Thymus (tissue), 11 donors: ENCODE data around the gene DEPDC4. TPM values are rescaled to one million over a fixed set of nuclear protein-coding genes. Genes with fewer than 3 reads are reported as not detected.
"Not testable (repeated sequence)": the region's sequence is repeated elsewhere in the genome, so short reads cannot be mapped to it uniquely, and the experiment has no call there.

Experiments used
- DNase-seq, 9 donors: peaks; one replicate each; pipeline ENCODE4 v3.0.0-alpha.2; 2013; ENCODE audit warnings: low spot score in 9 of 9, low read depth in 6 of 9, missing footprints in 1 of 9
- H3K27ac ChIP-seq, 2 donors: one replicate each; pipeline ENCODE4 v1.5.1; 2013; ENCODE audit warnings: control low read depth in 1 of 2, low read depth in 1 of 2, low read length in 1 of 2, mild to moderate bottlenecking in 1 of 2, moderate library complexity in 1 of 2
- H3K27me3 ChIP-seq, 2 donors: one replicate each; pipeline ENCODE4 v1.5.1; 2013; ENCODE audit warnings: low read length in 1 of 2; ENCODE audit not compliant: control insufficient read depth in 2 of 2, insufficient read depth in 1 of 2
- H3K36me3 ChIP-seq, 2 donors: one replicate each; pipeline ENCODE4 v1.5.1; 2013; ENCODE audit warnings: low read length in 1 of 2, mild to moderate bottlenecking in 1 of 2, moderate library complexity in 1 of 2; ENCODE audit not compliant: control insufficient read depth in 2 of 2, insufficient read depth in 2 of 2
- H3K4me1 ChIP-seq, 2 donors: one replicate each; pipeline ENCODE4 v1.5.1; 2013; ENCODE audit warnings: low read length in 2 of 2; ENCODE audit not compliant: control insufficient read depth in 2 of 2, insufficient read depth in 2 of 2
- H3K4me3 ChIP-seq, 2 donors: one replicate each; pipeline ENCODE4 v1.5.1; 2013; ENCODE audit warnings: low read length in 2 of 2, control low read depth in 1 of 2, mild to moderate bottlenecking in 1 of 2
- H3K9me3 ChIP-seq, 2 donors: one replicate each; pipeline ENCODE4 v1.5.1; 2013; ENCODE audit warnings: low read length in 1 of 2, mild to moderate bottlenecking in 1 of 2; ENCODE audit not compliant: control insufficient read depth in 2 of 2, insufficient read depth in 1 of 2
- WGBS: extraction: QIAGEN DNeasy Blood & Tissue Kit; methylation state at CpG from one replicate; pipeline ENCODE4 v1.1.7; 2013; 5-methylcytosine and 5-hydroxymethylcytosine counted together
- polyA plus RNA-seq: library from polyadenylated mRNA; stranded (reverse); fragments of 200-250 nt; gene quantifications from one replicate; pipeline ENCODE4 v1.2.3, GENCODE V29; 2013
- total RNA-seq: library from RNA; stranded (reverse); fragments of 120-200 nt; gene quantifications from one replicate; pipeline ENCODE4 v1.2.4, GENCODE V29; 2013
- donor health status: healthy.

The DEPDC4 gene
- total and polyA plus RNA-seq, 2 donors = 0.94 to 2.0 TPM

- Histone ChIP-seq H3K4me1 (no peaks in the 10 kb centered on the region), H3K9me3 (no peaks in the 10 kb centered on the region), H3K27me3 (no peaks in the 10 kb centered on the region), H3K4me3 (no peak overlapping the region), H3K27ac (no peak overlapping the region), H3K36me3 (peaks cover 7 to 12% of the 10 kb centered on the region in 2 donors)
- 96% methylated on average over 4 of the region's 4 CpGs for WGBS
- no peak for DNase-seq
Measured at GRCh38 chr12:100229876-100230275, 37.0 kb downstream of the DEPDC4 start.

GRCh38 chr12:100229036-100229635, 37.7 kb downstream of the DEPDC4 start:
- Histone ChIP-seq H3K4me3 (no peak overlapping the region), H3K27ac (no peak overlapping the region), H3K36me3 (peaks cover 8 to 14% of the 10 kb centered on the region in 2 donors), H3K27me3 (no peaks in the 10 kb centered on the region), H3K9me3 (no peaks in the 10 kb centered on the region), H3K4me1 (no peaks in the 10 kb centered on the region)
- DNase-seq = peak in 1 of 9 donors; percentile 1
- WGBS = 97% methylated on average over 5 of the region's 5 CpGs

- Histone ChIP-seq H3K4me3 (no peak overlapping the region), H3K27ac (no peak overlapping the region), H3K9me3 (no peaks in the 10 kb centered on the region), H3K4me1 (no peaks in the 10 kb centered on the region), H3K36me3 (peaks cover 11 to 34% of the 10 kb centered on the region in 2 donors), H3K27me3 (no peaks in the 10 kb centered on the region)
- DNase-seq = no peak
Measured at GRCh38 chr12:100225491-100225890, 41.4 kb downstream of the DEPDC4 start.

DNA sequence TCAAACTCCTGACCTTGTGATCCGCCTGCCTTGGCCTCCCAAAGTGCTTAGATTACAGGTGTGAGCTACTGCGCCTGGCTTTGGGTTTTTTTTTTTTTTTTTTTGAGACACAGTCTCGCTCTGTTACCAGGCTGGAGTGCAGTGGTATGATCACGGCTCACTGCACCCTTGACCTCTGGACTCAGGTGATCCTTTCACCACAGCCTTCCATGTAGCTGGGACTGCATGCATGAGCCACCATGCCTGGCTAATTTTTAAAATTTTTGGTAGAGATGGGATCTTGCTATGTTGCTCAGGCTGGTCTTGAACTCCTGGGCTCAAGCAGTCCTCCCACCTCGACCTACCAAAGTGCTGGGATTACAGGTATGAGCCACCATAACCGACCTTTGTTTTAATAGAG, 44.7 kb downstream of the DEPDC4 start:
- not testable (repeated sequence) for DNase-seq, H3K27ac ChIP-seq, H3K27me3 ChIP-seq, H3K4me3 ChIP-seq, H3K9me3 ChIP-seq, H3K4me1 ChIP-seq
- WGBS = 97% methylated on average over 6 of the region's 6 CpGs
- H3K36me3 ChIP-seq = peaks cover 11 to 50% of the 10 kb centered on the region in 2 donors

DNA sequence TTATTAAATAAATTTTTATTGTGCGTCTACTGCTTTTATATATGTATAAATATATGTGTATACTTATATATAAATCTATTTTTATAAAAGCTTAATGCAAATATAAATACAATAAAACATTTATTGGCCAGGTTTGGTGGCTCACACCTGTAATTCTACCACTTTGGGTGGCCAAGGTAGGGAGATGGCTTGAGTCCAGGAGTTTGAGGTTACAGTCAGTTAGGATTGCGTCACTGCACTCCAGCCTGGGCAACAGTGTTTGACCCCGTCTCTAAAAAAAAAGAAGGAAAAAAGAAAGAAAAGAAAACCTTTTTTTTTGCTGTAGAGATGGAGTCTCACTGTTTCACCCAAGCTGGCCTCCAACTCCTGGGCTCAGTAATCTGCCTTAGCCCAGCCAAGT, 45.4 kb downstream of the DEPDC4 start:
- H3K27ac ChIP-seq = no peak overlapping the region
- WGBS = 98% methylated on average over 3 of the region's 3 CpGs
- no peak for DNase-seq
- peaks cover 11 to 50% of the 10 kb centered on the region in 2 donors for H3K36me3 ChIP-seq
- no peak overlapping the region for H3K4me3 ChIP-seq
- no peaks in the 10 kb centered on the region for H3K9me3 ChIP-seq
- no peaks in the 10 kb centered on the region for H3K4me1 ChIP-seq
- no peaks in the 10 kb centered on the region for H3K27me3 ChIP-seq

DNA sequence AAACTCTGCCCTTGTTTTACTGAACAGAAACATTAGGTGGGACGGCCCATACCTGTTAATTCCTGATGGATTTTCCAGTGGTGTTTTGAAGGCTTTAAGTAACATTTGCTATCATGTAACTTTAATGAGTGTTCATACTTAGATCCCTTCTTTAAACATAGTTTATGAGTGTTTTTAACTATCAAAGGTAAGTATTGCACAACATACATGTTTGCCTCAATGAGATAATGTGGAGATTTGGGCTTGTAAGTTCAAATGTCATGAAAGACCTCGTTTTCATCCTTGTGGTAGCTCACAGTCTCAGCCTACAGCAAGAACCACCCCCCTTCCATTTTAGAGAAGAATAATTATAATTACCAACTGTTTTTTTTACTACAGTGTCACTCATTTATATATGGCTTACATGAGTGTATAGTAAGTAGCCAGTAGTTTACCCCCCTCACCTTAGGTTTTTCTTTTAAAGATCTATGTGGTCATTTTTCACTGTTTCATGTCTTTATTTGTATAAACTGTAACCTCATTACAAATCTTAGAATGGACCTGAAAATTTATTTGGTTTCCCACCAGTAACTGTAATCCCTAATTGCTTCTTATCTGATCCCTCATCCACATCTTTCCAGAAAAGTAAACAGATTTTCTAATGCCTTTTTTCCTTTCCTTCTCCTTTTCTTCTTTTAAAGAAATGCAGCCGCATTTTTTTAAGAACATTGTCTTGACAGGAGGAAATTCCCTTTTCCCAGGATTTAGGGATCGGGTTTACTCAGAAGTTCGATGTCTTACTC, 47.4 kb downstream of the DEPDC4 start:
- no peaks in the 10 kb centered on the region for H3K9me3 ChIP-seq
- H3K36me3 ChIP-seq = peaks cover 6 to 45% of the 10 kb centered on the region in 2 donors
- no peaks in the 10 kb centered on the region for H3K4me1 ChIP-seq
- no peaks in the 10 kb centered on the region for H3K27me3 ChIP-seq
- H3K4me3 ChIP-seq = no peak overlapping the region
- DNase-seq = no peak
- 96% methylated on average over 5 of the region's 5 CpGs for WGBS
- H3K27ac ChIP-seq = no peak overlapping the region

- Histone ChIP-seq H3K27me3 (no peaks in the 10 kb centered on the region), H3K36me3 (peaks cover 13 to 37% of the 10 kb centered on the region in 2 donors), H3K27ac (no peak overlapping the region), H3K4me1 (no peaks in the 10 kb centered on the region), H3K9me3 (no peaks in the 10 kb centered on the region), H3K4me3 (no peak overlapping the region)
- WGBS = 96% methylated on average over 4 of the region's 4 CpGs
- no peak for DNase-seq
Measured at GRCh38 chr12:100216337-100216736, 50.5 kb downstream of the DEPDC4 start.

DNA sequence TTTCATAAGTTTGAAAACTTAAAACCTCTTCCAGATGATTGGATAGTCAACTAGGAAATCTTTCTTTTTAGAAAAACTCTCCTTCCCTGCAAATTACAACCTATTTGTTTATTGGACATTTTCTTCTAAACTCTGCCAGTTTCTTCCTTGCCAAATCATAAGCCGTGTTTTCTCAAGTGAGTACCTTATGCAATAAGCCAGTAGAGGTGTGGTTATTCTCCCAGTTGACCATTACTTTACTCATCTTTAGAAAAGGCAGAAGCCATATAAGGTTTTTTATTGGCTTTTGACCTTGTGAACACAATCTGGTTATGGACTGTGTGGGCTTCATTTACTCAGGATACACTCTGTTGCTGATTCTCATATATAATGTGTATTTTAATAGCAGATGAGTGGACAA, 51.7 kb downstream of the DEPDC4 start:
- Histone ChIP-seq H3K4me3 (no peak overlapping the region), H3K36me3 (peaks cover 17 to 40% of the 10 kb centered on the region in 2 donors), H3K4me1 (no peaks in the 10 kb centered on the region), H3K27me3 (no peaks in the 10 kb centered on the region), H3K9me3 (no peaks in the 10 kb centered on the region), H3K27ac (no peak overlapping the region)
- 95% methylated on average over 1 of the region's 1 CpG for WGBS
- no peak for DNase-seq

DNA sequence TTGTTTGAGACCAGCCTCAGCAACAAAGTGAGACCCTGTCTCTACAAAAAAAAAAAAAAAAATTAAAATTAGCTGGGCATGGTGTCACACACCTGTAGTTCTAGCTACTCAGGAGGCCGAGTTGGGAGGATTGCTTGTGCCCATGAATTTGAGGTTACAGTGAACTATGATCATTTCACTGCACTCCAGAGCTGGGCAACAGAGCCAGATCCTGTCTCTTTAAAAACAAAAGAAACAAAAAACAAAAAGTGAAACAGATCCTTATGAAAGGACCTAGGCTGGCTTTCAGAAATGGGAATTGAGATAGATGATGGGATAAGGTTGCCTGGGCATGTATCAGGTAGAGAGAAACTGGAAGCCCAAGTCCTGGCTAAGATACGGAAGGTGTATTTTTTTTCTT, 52.4 kb downstream of the DEPDC4 start:
- H3K4me3 ChIP-seq = no peak overlapping the region
- no peaks in the 10 kb centered on the region for H3K27me3 ChIP-seq
- no peaks in the 10 kb centered on the region for H3K4me1 ChIP-seq
- no peak overlapping the region for H3K27ac ChIP-seq
- DNase-seq = no peak
- no peaks in the 10 kb centered on the region for H3K9me3 ChIP-seq
- H3K36me3 ChIP-seq = peaks cover 17 to 35% of the 10 kb centered on the region in 2 donors
- 98% methylated on average over 2 of the region's 2 CpGs for WGBS
